ENCODE measurements around the gene FIBCD1.
"Not testable (repeated sequence)": the region's sequence is repeated elsewhere in the genome, so short reads cannot be mapped to it uniquely, and the experiment has no call there.

Gene FIBCD1

DNA sequence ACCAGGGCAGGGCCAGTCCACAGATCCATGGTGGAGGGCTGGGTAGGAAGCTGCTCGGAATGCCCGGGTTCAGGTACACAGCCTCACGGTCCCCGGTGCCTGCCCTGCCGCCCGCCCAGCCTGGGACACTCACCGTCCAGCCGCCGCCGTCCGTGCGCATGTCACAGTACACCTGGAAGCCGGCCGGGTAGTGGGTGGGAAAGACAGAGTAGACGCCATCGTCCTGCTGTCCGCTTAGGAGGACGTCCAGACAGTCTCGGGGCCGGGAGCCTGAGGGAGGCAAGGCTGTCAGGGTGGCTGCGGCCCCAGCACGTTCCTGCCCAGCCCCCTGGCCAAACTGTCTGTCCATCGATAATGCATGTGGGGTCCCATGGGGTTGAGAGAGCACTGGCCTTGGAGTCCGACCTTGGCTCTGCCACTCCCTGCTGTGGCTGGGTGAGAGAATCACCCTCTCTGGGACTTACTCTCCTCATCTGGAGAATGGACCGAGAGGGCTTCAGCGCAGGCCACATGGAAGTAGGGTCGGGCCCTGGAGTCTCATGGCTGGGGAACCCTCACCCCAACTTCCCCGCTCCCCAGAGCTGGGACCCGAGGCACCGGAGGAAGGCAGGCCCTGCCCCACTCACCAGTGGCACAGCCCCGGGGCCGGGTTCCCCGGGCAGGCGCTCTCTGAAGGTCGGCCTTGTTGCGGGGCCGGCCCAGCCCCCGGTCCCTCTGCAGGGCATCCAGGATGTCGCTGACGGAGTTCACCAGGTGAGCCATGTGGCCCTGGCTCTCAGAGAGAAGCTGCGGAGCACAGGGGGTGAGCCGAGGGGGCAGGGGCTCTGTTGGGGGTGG is 15.2 kb downstream of the FIBCD1 start:
- no peak for DNase-seq (ENCODE audit: low read depth in 1 of 2, low spot score in 1 of 2)

DNA sequence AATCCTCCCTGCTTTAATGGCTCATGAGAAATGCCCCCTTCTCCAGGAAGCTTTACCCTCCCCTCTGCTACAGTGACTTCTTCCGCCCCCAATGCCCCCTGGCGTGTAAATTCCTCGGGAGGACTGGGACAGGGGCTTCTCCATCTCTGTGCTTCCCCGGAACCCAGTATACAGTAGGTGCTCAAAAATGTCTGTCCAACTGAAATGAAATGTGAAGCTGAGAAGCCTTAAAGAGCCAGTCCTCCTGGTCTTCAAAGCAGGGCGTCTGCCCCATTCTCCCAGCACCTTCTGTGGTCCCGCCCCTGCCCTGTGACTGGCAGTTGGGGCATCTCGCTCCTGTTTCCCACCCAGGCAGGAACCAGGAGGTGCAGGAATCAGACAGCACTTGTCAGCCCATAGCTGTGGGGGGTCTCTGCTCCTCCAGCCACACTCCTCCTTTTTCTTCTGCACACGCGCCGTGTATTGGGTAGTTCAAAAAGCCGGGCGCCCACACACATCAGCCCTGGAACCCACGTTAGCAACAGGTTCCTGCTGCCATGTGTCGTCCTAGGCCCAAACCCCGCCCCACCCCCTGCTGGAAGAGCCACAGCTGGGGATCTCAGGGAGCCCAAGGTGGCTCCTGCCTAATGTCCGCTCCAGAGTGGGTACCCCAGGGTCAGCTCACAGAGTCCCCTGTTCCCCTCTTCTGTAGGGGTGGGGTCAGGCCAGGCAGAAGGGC is 16.0 kb downstream of the FIBCD1 start:
- DNase-seq (ENCODE audit: low read depth in 1 of 2, low spot score in 1 of 2) = no peak

DNA sequence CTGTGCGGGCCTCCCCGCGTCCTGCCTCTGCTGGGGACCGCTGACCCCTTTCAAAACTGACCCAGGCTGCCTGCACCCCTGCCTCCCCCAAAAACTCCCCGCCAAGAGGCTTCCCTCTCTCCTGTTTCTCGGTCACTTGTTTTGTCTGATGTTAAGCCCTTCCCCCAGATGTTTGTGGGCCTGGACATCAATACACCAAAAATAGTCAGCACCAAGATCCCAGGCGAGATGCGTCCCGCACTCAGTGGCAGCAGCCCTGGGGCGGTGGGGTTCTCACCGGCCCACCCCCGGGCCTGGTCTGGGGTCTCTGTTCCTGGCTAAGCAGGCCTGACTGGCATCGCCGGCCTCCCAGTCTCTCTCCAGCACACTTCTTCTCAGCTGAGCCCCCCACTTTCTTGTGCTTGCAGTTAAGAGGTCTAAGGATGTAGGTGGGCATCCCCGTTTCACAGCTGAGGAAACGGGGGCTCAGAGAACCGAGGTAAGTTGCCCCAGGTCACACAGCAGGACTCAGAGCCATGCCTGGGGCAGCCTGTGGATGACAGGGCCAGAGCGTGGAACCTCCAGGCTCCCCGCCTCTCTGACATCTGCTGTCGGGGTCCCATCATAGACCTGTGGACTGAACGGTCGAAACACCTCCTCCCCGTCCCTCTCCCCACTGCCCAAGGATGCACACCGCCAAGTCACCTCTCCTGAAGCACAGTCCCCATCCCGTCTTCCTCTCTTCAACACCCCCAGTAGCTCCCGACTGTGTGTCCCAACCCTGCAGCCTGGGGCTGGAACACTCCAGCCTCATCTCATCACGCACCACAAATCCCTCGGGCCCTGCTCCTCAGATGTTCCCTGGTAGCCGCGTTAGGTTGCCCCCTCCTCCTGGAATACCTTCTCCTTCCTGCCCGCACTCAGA is 16.8 kb downstream of the FIBCD1 start:
- no peak for DNase-seq (ENCODE audit: low read depth in 1 of 2, low spot score in 1 of 2)

DNA sequence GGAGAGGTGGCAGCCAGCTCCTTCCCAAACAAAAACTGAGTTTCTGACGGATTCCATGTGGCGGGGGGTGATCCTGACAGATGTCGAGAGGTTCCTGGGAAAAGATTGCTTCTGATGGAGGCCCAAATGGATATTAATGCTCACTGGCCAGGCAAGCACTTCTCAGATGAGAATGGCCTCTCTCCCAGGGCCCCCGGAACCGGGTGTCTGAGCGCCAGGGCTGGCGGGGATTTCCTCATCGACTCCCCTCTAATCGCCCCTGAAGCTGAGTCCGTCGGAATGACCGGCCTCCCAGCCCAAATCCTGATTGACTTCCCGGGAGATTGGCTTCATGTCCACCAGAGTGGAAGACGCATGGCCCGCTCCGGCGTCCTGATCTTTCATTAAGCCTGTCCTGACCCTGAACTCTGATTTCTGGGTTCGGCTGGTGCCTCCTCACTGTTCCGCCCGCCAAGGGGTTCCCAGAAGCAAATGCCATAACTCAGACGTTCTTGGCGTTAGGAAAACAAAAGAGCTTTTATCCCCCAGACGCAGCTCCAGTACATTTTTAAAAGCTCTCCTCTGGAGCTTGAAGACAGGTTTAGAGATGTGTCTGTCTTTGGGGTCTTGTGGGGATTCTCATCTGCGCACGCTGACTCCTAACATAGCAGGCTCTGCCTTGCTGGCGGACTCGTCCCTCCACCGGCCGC is 17.6 kb downstream of the FIBCD1 start:
- no peak for DNase-seq (ENCODE audit: low read depth in 1 of 2, low spot score in 1 of 2)

DNA sequence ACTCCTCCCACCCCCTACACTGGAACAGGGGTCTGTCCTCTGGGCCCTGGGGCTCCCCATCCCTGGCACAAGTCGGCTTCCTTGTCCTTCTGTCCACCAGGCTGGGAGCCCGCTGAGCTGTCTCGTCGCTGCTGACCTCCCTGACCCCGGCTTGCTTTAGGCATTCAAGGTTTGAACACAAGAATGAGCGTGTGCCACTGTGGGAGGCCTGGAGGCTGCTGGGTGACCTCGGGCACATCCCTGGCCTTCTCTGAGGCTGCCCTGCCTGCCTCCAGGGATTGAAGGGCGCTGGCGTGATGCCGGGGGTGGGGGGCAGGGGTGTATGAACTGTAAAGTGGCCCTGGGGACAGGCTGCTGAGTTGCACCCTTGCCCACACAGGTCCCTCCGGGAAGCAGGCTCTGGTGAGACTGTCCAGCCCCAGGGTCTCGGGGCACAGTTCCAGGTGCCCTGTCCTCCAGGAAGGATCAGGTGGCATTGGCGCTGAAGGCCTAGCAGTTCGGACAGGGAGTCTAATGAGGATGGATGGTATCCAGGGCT is 18.2 kb downstream of the FIBCD1 start:
- no peak for DNase-seq (ENCODE audit: low read depth in 1 of 2, low spot score in 1 of 2)

DNA sequence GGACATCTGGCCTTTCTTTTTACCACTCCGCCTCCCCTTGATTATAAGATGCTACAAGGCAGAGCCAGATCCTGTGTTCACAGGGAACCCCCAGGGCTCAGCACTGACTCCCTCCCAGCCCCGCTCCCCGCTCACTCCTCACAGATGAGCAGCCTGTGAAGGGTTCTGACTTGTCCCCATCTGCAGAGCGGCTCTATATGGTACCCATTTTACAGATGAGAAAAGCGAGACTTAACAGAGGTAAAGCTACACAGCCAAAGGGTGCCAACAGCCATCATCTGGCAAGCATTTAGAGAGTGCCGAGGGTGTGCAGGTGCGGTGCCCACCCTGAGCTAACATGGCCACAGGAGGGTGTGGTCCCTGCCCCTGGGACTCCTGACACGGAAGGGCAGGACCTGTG is 18.8 kb downstream of the FIBCD1 start:
- DNase-seq (ENCODE audit: low read depth in 1 of 2, low spot score in 1 of 2) = no peak

DNA sequence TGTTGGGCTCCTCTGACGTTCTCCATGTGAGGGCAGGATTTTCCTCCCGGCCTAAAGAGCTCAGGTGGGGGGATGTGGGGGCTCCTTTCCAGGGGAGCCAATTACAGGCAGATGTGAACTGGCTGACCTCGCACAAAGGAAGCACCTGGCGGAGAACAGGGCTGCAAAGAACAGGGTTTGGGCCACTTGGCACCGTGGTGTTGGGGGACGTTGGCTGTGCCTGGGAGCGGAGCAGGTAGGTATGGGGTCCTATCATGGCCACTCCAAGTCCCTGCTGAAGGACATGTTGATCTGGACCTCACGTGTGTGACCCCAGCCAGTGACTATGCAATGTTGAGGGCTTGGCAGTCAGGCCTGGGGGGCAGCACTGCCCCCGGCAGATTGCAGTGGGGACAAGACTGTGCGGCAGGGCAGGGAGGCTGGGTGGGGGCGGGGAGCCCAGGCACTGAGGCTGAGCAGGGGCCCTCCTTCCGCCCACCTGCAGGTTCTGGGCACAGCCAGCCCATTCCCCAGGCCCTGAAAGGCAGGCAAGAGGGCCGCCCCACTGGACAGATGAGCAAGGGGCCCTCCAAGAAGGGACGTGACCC is 19.4 kb downstream of the FIBCD1 start:
- no peak for DNase-seq (ENCODE audit: low read depth in 1 of 2, low spot score in 1 of 2)

DNA sequence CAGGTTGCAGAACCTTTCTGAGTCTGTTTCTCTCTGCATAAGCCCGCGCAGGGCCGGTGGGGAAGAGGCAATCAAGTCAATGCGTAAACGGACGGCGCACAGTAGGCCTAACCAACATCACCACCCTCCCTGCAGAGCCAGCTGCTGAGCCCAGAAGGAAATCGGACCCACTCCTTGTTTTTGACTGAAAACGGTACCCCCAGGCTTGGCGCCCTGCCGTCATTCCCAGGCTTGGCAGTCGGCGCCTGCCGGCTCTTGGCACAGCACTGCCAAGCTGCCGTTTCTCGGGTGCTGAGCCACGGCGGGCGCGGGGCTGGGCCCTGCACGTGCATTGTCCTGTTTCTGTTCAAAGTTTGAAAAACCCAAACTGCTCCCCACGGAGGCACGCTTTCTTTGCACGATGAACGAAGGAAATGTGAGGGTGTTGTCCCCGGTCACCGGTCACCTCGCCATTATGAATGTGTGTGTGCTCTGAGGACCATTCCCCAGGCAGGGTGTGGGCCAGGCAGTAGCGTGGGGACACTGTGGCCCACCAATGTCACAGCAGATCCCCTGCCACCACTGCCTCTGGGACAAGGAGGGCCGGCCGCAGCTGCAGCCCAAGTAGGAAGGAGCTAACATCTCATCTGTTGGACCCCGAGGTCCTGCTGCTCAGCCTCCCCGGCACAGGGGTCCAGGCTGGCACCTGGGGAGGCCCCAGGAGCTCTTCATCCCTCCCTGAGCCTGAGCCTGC is 20.1 kb downstream of the FIBCD1 start:
- DNase-seq (ENCODE audit: low read depth in 1 of 2, low spot score in 1 of 2) = no peak

DNA sequence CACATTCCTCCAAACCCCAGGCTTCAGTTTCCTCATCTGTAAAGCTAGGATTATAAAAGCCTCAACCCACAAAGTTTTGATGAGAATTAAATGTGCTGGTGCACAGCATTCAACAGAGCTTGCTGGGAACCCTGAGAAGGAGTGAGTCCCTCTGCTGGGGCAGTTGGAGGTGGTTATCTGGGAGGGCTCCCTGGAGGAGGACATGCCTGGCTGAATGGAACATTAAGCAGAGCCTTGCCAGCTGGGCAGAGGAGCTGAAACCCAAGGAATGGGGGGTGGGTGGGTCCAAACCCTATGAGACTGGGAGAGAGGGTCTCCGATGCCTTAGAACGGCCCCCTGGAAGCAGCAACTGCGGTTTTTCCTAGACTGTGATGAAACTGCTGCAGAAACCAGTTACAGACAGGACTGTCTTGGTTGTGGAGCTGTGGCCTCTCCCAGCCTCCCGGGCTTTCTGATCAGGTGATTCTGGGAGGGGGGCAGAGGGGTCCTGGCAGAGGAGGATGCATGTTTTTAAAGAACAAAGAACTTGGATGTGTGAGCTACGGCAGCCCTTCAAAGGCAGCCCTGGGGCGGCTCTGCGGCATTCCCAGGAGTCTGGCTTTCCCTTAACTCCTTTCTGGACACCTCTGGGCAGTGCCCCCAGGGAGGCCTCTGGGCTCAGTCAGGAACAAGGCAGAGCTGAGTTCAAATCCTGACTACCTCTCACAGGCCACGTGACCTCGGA is 20.8 kb downstream of the FIBCD1 start:
- DNase-seq (ENCODE audit: low read depth in 1 of 2, low spot score in 1 of 2) = no peak

DNA sequence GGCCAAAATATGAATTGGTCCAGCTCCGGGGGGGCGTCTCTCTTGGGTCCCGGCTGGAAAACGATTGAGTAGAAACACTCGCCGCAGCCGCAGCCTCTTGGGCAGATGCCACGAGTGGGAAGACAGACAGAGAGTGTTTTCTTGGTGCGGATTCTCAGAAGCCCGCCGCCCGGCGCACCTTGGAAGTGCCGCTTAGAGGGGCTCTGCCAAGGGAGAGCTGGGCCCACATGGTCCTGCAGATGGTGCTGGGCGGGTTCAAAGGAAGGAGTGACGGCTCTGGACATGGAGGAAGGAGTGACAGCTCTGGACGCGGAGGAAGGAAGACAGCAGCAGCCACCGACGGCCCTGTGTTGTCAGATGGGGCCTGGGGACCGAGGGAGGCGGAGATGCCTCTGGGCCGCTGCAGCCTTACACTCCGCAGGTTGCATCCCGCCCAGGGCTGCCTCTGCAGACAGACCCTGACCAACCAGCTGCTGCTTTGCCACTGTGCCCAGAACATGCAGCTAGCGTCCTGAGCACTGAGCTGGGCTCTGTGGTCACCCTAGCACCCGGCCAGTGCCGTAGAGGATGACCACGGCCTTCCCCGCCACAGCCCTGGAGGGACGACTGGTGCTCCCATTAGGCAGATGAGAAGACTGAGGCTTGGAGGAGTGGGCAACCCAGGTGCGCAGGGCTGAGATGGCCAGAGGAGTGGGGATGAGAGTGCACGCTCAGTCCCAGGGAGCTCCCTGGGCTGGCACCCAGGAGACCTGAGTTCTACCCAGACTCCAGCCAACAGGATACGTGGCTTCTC is 21.7 kb downstream of the FIBCD1 start:
- DNase-seq (ENCODE audit: low read depth in 1 of 2, low spot score in 1 of 2) = no peak

DNA sequence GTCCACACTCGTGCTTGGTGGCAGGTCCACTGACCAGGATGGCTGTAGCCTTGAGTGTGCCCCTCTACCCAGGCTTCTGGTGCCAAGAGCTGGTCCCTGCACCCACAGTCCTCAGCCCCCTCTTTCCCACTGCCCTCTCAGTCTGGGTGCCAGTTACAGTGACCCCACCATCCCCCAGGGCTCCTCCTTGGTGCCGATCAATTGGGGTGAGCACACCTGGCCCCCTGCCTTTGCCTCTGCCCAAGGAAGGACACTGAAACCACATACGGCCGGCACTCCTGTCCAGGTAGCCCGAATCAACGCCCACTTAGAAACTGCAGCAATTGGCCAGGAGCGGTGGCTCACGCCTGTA is 24.0 kb downstream of the FIBCD1 start:
- no peak for DNase-seq (ENCODE audit: low read depth in 1 of 2, low spot score in 1 of 2)

DNA sequence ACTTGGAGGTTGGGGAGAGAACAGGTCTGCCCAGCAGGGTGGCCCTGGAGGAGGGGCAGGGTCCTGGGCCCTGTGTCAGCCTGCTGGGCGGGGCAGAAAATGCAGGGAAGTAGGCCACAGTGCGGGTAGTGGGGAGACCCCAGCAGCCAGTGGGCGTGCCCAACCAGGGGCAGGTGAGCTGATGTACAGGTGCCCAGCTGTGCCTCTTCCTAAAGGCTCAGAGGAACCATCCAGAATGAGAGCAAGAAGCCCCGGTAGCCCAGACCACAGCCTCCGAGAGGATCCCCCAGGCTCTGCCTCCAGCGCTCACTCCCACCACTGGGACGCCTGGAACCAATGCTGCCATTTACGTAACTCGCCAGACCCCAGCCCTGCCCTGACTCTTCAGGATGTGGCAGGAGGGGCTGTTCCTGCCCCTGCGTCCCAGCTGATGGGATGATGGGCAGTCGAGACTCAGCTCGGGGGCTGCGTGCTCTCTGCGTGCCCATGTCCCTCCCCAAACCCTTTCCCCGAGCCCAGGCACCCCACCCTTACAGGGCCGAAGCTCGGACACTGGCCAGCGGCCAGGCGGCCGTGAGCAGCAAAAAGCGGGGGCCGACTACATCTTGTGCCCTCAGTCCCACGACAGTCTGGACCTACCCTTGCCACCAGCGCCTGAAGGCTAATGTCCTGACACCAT is 24.5 kb downstream of the FIBCD1 start:
- no peak for DNase-seq (ENCODE audit: low read depth in 1 of 2, low spot score in 1 of 2)

DNA sequence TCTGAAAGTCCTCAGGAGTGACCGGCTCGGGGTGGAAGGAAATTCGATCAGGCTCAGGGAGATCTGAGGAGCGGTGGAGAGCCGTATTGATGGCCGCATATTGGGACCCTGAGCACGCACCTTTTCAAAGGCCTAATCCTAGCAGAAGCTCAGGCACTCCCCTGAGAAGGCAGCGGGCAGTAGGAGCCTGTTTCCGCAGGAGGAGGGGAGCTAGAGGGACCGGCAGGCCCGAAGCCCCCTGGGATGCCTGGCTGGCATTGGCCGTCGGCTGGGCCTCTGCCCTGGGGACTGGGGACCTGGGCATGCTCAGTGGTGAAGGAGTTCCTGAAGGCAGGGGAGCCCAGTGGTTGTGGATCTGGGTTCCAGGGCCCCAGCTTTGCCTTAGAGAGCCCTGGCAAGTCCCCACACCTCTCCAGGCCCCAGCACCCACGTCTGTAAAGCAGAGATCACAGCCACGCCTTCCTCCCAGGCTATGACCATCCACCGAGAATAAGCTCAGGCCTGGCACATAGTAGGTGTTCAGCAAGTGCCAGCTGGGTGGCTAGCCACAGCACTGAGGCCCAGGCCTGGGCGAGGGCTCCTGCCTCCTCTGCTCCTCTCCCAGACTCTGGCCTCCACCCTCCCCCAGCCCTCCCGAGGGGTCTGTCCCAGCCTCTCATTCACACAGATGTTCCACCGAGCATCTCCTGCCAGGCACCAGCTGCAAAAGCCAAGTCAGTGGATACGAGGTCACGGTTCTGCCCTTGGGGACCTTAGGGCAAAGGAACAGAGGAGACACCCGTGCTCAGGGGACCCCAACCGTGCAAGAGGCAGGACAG is 25.2 kb downstream of the FIBCD1 start:
- DNase-seq (ENCODE audit: low read depth in 1 of 2, low spot score in 1 of 2) = no peak

DNA sequence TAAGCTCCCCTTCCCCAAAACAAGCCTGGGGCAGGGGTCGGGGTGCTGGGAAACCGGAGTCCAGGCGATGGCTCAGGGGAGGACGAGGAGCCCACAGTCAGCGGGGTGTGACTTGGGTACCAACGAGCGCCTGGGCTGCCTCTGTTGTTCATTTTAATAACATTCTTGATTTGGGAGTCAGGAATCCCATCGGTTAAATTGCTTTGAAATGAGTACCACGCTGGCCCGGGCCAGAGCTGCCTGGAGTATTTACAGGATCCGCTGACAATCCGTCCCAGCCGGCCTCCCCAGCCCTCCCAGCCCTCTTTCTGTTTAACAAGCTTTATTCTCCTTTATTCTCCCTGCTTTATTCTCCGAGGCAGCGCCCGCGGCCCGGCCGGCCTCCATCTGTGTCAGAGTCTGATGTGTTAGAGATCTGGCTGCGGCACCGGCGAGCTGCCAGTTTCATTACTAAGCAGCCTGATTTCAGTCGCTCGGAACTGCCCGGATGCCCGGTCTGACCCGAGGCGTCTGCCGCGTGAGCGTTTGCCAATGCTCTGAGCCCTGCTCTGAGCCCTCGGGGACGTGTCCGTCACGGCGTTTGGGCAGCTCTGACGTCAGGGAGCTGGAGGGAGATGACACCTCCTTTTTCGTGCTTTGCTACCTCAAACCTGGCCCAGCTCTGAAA is 26.0 kb downstream of the FIBCD1 start:
- DNase-seq (ENCODE audit: low read depth in 1 of 2, low spot score in 1 of 2) = no peak

DNA sequence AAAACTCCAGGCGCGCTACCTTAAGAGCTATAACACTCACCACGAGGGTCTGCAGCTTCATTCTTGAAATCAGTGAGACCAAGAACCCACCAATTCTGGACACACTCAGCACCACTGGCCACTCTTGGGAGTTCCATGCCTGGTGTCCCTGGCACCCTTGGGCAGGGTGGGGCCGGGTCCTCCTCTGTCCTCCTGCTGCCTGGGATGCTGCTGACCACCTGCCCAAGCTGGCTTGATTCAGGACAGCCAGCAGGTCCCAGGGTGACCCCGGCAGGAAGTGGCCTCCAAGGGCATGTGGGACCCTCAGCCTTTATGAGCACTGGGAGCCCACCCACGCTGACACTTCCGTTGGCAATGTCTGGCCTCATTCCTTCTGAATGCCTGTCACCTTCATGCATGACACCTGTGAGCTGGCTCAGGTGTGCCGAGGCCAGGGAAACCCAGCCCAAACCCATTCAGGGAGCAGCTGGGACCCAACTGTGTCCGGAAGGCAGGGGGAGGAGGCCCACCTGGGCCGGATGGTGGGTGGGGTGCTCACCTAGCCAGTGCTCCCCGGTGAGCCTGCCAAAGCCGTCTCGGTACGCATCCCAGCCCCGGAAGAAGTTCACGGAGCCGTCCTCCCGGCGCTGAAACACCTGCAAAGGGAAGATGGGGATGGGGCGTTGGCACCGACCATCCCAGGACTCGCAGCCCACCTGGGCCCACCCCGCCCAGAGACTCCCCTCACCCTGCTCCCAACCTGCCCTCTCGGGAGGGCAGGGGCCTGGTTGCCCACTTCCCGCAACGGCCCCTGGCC is 27.6 kb downstream of the FIBCD1 start:
- DNase-seq (ENCODE audit: low read depth in 1 of 2, low spot score in 1 of 2) = no peak

DNA sequence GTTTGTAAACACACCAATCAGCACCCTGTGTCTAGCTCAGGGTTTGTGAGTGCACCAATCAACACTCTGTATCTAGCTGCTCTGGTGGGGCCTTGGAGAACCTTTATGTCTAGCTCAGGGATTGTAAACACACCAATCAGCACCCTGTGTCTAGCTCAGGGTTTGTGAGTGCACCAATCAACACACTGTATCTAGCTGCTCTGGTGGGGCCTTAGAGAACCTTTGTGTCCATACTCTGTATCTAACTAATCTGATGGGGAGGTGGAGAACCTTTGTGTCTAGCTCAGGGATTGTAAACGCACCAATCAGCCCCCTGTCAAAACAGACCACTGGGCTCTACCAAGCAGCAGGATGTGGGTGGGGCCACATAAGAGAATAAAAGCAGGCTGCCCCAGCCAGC is 28.4 kb downstream of the FIBCD1 start:
- DNase-seq (ENCODE audit: low read depth in 1 of 2, low spot score in 1 of 2) = not testable (repeated sequence)
